Lower leg skin (tissue), 4 donors: Measurements from ENCODE around the gene FBLN2. TPM values are rescaled to one million over a fixed set of nuclear protein-coding genes. Genes with fewer than 3 reads are reported as not detected.

Experiments
- DNase-seq, 2 donors: peaks; one replicate each; pipeline ENCODE4 v3.0.0-alpha.2; 2019; ENCODE audit warnings: low spot score in 2 of 2
- H3K4me3 ChIP-seq: fragments of 200-600 bp; sonication (generic); 2 replicates; pipeline ENCODE4 v1.5.1; 2017; ENCODE audit warnings: mild to moderate bottlenecking, low read depth; ENCODE audit not compliant: poor library complexity, severe bottlenecking
- POLR2A ChIP-seq, 2 donors: fragments of 450-650 bp; IDR thresholded peaks; one replicate each; pipeline ENCODE4 v1.6.1; 2016 to 2017; ENCODE audit warnings: antibody characterized with exemption in 2 of 2, mild to moderate bottlenecking in 1 of 2, moderate library complexity in 1 of 2
- WGBS, 2 donors: methylation state at CpG; one replicate each; pipeline ENCODE4 v1.1.5; 2018; 5-methylcytosine and 5-hydroxymethylcytosine counted together
- intact Hi-C: fragments of 100-400 bp; cut with DNase I; formaldehyde crosslinking; loops from one replicate; pipeline ENCODE4 v1.15.0; 2023; ENCODE audit warnings: low total_unique reads
- total RNA-seq, 4 donors: library from RNA; depleted of rRNA; stranded (reverse); fragments of >200 nt; gene quantifications; one replicate each; pipeline ENCODE4 v1.1.0, GENCODE V29; 2016
- TF ChIP-seq, protein P1 (sequence below), 3 donors: fragments of 450-650 bp; IDR thresholded peaks; one replicate each; pipeline ENCODE4 v1.5.1; 2016; ENCODE audit warnings: antibody characterized with exemption in 3 of 3, mild to moderate bottlenecking in 3 of 3, moderate library complexity in 2 of 3

The FBLN2 gene
- total RNA-seq, 4 donors from 2014 or later, result 40.1 to 153 (median 64.0) TPM

DNA sequence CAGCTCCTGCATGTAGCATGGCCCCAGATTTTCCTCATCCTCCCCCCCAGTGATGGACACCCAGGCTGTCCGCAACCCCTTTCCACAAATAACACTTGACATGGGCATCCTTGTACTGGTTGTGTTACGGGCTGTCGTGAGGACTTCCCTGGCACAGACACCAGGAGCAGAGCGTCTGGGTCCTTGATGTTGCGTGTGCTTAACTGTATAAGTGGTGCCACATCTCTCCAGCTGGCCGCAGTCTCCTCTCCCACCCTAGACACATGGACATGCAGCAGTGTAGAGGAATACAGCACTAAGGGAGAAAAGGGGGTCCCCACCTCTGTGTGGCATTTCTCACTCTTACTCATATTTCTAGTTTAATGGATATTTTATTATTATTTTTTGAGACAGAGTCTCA lies 56.6 kb downstream of the FBLN2 start:
- WGBS, 2 donors, result 98 to 99% methylated on average over 6 of the region's 6 CpGs
- H3K4me3 ChIP-seq, result no peak overlapping the region
- no peak for TF ChIP-seq POLR2A (IDR thresholded peaks at IDR 0.05)
- TF ChIP-seq, protein P1, sequence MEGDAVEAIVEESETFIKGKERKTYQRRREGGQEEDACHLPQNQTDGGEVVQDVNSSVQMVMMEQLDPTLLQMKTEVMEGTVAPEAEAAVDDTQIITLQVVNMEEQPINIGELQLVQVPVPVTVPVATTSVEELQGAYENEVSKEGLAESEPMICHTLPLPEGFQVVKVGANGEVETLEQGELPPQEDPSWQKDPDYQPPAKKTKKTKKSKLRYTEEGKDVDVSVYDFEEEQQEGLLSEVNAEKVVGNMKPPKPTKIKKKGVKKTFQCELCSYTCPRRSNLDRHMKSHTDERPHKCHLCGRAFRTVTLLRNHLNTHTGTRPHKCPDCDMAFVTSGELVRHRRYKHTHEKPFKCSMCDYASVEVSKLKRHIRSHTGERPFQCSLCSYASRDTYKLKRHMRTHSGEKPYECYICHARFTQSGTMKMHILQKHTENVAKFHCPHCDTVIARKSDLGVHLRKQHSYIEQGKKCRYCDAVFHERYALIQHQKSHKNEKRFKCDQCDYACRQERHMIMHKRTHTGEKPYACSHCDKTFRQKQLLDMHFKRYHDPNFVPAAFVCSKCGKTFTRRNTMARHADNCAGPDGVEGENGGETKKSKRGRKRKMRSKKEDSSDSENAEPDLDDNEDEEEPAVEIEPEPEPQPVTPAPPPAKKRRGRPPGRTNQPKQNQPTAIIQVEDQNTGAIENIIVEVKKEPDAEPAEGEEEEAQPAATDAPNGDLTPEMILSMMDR (IDR thresholded peaks at IDR 0.05), result no peak
- intact Hi-C loops, result no loop called here
- no peak for DNase-seq

DNA sequence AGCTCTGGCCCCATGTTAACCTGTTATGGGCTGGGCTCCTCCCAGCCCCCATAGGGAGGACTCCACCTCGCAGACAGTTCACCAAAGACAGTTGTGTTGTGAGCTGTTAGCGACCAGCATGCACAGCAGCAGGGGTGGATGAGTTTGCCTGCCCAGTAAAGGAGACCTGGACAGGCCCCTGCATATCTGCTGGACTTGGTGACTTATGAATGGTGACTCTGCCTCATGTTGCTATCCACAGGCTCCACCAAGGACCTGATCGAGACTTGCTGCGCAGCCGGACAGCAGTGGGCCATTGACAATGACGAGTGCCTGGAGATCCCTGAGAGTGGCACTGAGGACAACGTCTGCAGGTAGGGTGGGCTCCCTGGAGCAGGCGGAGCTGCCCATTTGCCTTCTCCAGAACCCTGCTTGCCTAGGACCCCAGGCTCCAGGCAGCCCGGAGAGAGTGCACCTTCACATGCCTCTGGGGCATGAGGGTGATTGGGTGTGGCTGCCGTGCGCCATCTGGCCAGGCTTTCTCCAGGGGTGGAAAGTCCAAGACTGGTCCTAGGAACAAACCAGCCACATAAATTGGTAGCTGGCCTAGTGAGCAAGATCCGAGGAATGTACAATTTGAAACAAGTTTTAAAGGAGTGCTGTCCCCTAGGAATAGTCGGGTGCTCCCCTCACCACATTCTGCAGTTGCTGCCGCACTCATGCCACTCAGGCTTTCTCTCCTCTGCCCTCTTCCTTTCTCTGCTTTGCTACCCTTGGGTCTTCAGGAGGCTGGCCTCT lies 59.1 kb downstream of the FBLN2 start:
- intact Hi-C loops, result no loop called here
- no peak for DNase-seq
- TF ChIP-seq, protein P1 (IDR thresholded peaks at IDR 0.05), result no peak
- no peak for TF ChIP-seq POLR2A (IDR thresholded peaks at IDR 0.05)
- no peak overlapping the region for H3K4me3 ChIP-seq
- WGBS, 2 donors, result 75 to 77% methylated on average over 13 to 14 of the region's 14 CpGs

GRCh38 chr3:13608969-13609725 lies 60.2 kb downstream of the FBLN2 start:
- TF ChIP-seq, protein P1 (IDR thresholded peaks at IDR 0.05), result no peak
- TF ChIP-seq POLR2A (IDR thresholded peaks at IDR 0.05), result no peak
- H3K4me3 ChIP-seq, result no peak overlapping the region
- intact Hi-C loops, result no loop called here
- no peak for DNase-seq
- WGBS, 2 donors, result 94 to 96% methylated on average over 18 to 19 of the region's 20 CpGs

GRCh38 chr3:13610006-13610570 lies 61.2 kb downstream of the FBLN2 start:
- TF ChIP-seq POLR2A (IDR thresholded peaks at IDR 0.05), result no peak
- TF ChIP-seq, protein P1 (IDR thresholded peaks at IDR 0.05), result no peak
- no peak for DNase-seq
- WGBS, 2 donors, result 82 to 87% methylated on average over 7 of the region's 7 CpGs

DNA sequence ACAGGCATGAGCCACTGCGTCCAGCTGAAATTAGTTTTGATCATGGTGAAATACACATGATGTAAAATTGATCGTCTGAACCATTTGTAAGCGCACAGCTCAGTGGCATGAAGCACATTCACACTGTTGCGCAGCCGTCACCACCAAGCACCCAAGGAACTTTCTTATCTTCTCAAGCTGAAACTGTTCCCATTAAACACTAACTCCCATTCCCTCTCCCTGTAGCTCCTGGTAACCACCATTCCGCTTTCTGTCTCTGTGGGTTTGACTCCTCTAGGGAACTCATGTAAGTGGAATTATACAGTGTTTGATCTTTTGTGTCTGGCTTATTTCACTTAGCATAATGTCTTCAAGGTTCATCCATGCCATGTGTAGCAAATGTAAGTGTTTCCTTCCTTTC lies 62.3 kb downstream of the FBLN2 start:
- 93 to 95% methylated on average over 6 of the region's 6 CpGs for WGBS, 2 donors
- DNase-seq, result no peak
- no peak overlapping the region for H3K4me3 ChIP-seq
- intact Hi-C loops, result no loop called here
- no peak for TF ChIP-seq POLR2A (IDR thresholded peaks at IDR 0.05)
- TF ChIP-seq, protein P1 (IDR thresholded peaks at IDR 0.05), result no peak

More at GRCh38 chr3:13610006-13610570, 61.2 kb downstream of the FBLN2 start:
- intact Hi-C loops, result no loop called here
- H3K4me3 ChIP-seq, result no peak overlapping the region
